Stimulated activated CD8-positive, alpha-beta memory T cell treated with anti-CD3 and anti-CD28 coated beads, Interleukin-15, amount 100 ng/mL, for 48 hours (primary cell): Measurements from ENCODE around the gene SPACA7.

Experiments
- DNase-seq, 2 donors: peaks; one replicate each; pipeline ENCODE4 v3.0.0-alpha.2; 2020; ENCODE audit warnings: low read depth in 2 of 2

SPACA7 gene

DNA sequence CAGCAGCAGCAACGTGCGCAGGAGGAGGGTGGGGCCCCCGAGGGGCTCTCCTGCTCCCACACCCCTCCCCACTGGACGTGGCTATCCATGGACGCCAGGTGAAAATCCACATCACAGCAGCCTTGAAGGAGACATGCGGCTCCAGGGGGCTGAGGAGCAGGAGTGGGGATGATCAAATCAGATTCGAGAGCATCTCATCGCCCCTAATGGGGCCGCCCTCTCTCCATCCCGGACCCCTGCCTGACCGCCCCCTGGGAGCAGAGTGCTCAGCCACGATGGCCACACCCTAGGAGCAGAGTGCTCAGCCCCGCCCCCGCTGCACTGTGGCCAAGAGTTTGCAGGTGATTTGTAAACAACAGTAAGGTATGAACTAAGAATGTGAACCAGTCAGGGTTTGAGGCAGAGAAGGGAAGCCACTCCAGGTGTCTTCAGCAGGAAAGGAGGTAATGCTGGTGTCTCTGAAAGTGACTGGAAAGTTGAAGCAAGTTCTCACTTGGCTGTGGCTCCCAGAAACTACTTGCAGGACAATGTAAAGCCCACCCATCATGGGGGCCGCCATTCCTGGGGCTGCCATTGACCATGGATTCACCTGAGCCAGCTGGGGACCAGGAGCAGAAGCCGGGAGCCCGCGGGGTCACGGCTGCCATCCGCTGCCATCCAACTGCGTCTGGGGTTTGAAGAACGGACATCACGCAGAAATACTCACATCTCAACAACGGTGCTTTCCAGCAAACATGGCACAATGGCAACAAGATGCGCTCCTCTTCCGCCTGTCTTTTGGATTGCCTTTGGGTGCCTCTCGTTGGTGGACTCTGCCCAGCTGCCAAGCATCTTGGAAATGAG is 71.8 kb downstream of the SPACA7 start:
- no peak for DNase-seq

DNA sequence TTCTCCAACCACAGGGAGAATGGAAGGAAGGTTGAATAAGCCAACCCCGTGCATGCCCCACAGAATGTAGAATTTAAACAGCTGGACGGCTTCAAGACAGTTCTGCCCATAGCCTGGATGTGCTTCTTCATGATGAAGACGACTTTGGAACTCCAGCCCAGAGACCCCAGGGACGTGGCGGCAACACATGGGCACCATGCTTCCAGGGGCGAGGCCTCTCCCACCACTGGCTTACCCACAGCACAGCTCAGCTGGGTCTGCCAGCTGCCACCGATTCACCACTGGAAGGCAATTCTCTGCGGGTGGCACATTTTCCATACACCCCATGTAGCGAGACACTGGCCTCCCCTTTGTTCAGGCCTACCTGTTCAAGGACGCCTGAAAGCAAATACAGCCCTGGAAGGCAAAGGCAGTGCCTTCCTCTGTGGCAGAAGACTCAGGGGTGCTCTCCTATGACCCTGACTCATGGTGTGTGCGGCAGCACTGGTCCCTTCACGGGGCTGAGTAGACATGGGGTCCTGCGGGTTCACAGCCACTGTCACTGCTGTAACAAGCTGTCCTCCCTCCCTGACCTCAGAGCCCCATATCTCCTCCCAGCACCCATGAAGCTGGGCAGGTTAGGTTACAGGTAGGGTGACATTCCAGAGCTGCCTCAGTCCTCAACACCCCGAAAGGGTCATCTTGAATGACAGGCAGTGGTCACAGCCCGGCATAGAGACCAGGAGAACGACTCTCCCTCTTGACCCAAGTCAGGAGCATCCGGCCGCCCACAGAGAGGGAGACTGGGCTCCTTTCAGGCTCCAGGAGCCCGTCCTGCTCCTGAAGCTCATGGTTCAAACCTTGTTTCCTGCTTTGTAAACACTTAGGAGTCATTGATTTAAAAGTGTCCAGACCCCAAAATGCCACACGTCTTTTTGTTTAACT is 72.7 kb downstream of the SPACA7 start:
- no peak for DNase-seq

DNA sequence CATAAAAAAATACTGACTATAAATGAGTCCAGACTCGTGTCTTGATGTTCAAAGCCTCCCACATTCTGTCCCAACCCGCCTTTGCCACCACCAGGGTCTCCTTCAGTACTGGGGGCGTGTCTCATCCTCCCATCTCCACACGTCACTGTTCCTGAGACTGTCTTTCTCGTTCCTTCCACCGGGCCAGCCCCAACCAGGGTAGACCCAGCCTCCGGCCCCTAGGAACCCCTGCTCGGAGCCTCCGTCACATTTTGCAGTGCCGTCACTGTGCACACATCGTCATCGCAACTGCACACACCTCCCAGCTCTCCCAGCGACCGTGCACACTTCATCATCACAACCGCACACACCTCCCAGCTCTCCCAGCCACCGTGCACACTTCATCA is 73.4 kb downstream of the SPACA7 start:
- no peak for DNase-seq

DNA sequence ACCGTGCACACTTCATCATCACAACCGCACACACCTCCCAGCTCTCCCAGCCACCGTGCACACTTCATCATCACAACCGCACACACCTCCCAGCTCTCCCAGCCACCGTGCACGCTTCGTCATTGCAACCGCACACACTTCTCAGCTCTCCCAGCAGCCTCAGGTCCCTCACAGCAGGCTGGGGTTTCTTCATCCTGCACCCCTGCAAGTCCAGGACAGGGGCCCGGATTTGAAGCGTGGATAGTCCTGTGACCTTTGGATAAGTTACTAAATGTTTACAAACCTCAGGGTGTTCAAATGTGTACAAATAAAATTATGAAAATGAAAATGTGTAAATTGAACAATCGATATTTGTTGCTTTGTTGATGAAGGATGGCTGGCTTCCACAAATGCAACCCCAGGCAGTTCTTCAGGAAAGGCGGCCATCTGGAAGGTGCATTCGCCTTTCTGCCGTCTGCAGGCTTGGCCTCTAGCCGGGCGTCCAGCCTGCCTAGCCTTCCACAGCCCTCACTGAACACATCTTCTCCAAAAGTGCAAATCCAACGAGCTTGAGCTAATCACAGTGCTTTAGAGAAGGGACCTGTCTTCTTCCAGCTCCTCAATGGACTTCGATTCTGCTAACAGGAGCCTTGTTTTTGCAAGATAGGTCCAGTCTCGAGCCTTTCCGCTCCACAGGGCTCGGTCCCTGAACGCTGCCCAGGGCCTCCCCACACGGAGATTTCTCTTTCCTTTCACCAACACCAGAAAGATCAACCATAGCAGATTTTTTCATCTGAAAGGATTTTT is 74.2 kb downstream of the SPACA7 start:
- no peak for DNase-seq

DNA sequence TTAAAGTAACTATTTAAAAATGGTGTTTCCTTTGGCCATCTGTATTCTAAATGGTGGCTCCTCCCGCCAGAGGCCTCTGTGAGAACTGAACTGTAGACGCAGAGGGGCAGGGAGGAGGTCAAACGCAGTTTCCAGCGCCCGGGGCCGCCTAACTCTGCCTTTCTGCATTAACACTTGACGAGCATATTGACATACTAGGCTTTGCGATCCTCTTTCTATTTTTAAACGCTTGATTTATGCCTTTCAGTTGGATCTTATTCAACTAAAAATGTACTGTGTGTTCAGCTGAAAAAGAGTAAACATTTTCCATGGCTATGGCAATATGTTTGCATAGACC is 74.7 kb downstream of the SPACA7 start:
- no peak for DNase-seq

DNA sequence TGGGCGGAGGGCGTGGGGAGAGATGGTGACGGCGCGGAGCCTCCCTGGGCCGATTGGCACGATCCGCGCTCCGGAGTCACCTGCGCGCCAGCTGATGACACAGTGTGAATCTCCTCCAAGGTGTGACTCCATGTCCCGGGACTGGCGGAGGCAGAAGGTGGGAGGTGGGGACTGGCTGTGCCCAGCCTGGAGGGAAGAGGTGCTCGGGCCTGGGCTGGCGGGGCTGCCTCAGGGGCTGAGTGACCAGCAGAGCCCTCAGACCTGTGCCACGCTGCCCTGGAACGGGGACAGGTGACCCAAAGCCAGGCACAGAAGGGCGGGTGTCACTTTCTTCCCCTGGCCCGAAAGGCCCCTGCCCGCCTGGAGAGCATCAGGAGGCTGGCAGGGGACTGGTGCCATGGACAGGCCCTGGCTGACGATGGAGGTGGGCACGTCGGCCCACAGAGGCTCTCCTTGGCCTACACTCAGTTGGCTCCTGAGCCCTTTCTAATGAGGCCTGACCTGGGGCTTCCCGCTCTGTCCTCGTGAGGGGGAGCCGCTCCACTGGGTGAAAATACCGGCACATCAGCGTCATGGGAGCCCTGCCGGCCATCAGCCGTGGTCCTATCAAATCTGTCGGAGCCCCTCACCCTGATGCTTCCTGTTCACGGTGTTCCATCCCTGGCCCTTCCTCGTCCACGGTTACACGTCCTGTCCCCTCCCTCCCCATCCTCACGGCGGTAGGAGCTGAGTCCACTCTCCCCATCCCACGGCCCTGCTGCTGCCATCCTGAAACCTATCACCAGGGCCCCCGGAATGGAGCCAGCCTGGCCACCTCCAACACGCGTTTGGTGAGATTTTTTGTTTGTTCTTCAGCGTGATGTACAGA is 75.6 kb downstream of the SPACA7 start:
- DNase-seq, result no peak

DNA sequence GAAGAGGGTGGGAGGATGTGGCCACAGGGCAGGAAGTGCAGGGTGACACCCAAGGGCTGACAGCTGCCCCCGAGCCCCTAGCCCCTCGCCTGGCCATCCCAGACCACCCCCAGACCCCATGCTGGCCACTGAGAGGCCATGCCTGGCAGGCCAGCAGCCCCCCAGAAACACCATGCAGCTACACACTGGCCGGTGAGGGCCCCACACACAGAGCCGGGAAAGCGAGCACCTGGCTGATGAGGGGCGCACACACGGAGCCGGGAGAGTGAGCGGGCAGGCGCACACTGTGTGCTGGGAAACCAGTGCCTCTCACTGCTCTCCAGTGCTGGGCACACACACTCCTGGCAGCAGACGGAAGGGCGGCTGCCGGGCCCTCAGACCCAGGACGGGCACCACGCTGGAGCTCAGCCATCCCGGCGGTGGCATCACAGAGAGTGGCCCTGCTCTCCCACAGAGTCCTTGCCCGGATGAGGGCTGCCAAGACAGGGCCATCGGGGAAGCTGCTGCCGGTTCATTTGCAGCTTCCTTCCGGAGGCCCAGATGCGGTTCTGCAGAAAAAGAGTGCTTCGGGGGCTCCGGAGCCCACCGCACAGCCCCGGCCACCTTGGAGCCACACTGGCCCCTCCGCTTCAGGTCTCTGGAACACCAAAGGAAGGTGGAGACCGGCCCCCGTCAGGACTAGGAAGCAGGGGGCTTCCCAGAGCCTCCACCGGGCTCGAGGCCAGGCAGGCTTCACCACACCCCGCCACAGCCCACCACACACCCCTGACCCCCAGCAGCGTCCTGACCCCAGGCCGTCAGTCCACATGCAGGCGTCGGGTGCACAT is 76.4 kb downstream of the SPACA7 start:
- no peak for DNase-seq

DNA sequence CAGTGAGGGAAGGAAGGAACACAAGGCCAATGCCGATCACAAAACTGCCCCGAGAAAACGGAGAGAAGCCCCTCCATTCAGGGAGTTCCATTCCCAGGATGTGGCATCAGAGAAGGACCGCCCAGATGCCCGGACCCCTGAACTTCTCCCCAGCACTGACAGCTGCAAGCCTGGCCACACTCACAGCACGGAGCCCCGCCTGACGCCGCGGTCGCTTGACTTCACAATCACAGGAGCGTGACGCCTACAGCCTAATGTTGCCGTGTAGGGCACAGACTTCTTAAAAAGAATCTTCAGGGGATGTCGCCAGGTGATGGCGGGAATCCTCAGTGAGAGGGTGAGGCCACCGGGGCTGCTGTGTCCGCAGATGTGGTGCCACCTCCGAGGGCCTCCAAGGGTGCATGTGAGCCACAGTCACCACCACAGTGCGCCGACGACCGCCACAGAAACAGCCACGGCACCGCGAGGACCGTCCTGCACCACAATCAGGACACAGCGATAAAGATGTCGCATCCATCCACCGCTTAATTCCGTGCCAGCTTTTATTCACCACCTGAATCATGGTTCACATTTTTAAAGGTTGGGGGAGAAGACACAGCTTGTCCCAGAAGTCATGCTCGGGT is 77.2 kb downstream of the SPACA7 start:
- DNase-seq, result no peak

DNA sequence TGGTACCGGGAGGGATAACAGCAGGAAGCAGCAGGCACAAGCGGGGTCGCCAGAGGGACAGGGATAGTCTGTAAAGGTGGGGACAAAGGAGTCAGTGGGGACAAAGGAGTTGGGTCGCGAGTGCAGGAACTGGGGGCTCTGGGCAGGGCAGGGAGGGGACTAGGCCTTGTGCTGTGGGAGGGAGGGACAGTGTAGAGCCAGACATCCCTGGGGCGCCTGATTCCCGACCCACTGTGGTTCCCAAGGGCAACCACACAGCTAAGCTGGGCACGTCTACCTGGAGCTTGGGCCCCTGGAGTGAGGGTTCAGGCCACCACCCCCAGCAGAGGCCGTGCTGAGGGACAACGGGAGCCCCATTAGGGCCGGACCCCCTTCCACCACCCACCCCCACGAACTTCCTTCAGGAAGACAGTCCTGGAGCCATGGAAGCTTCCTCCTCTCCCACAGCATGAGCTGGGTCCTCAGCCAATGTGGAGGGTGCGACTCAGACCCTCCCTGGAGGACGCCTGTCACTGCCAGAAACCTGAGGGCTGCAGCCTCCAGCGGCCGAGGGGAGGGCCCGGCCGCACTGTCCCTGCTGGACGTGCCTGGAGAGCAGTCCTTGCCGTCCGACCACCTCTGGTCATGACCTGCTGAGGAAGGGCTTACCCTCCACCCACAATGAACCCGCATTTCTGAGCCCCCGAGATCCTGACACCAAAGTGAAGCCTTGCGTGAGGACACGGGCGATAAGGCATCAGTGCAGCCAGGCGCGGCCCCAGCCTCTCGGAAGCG is 77.9 kb downstream of the SPACA7 start:
- no peak for DNase-seq

DNA sequence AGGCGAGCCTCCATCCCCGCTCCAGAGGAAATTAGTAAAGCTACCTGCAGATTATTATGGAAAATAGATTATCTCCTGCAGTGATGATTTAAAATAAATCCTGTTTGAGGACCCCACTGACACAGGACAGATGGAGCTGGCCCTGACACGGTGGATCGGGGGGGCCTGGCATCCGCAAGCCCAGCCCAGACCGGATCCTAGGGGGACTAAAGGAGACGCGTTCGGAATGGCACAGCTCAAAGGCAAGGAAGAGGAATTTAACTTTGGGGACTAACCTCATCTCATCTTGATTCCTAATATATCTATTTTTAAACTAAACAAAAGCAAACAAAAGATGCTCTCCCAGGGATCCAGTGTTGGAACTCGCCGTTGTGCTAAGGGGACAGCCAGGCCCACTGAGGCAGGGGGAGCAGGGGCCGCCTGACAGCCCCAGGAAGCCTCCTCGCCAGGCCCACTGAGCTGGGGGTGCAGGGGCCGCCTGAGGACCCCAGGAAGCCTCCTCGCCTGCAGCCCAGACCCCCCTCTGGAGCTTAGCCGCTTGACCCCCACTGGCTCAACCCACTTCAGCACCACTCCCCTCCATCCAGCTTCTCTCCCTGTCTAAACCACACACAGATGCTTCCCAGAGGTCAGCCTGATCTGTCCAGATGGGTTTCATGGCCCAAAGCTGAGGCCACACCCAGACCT is 78.6 kb downstream of the SPACA7 start:
- no peak for DNase-seq

DNA sequence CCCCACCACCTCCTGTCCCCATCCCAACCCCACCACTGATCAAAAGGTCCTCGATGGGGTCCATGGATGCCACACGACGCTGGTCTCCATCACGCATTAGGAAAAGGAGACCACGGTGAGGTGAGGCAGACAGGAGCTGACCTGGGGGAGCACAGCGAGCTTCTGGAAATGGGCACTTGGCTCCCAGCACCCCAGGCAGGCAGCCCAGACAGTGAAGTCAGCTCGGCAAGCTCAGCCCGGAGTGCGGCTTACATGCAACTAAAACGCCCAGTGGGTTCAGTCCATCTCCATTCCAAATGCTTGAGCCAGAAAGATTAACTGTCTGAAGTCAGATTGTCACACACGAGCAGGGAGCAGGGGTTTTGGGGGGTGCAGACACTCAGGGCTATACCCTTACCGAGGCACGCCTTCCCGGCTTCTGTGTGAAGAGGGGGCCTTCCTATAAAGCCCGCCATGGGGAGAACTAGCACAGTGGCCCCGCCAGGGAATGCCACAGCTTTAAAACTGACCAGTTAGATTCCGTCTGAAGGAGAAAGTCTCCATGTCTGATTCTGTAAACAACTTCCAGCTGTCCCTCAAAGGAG is 79.4 kb downstream of the SPACA7 start:
- no peak for DNase-seq

DNA sequence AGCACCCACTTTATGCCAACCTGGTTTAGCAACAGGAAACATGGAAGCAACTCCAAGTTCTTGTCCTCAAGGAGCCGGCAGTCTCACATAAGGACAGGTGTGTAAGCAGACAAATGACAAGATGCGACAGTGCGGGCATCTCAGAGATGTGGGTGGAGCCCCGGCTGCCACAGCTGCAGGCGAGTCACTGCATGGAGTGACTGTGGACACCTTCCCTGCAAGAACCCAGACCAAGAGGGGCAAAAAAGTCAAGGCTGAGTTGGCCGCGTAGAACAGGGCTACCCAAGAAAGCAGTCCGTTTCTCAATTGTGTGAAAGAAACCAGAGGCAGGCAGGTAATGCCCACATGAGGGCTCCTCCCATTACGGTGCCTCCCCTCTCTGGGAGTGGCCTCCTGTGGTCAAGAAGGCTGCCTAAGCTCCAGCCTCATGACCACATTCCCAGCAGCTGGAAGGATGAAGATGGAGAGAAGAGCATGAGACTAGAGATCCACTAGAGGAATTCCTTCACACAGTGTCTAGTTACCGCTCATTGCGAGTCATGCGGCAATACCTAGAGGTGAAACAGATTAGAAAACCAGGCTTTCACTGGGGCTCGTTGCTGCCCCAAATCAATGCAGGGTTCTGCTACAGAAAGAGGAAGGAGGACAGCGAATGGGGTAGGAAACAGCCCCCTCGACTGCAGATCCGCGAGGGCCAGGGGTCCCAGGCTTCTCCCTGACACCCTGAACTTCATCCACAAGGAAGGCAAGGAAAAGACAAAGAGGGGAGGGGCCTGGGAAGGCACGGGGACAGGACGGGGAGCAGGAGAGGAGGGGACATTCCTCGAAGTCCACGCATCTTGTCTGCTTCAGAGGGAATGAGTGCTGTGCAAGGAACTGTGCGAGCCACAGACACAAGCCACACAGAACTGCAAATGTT is 80.2 kb downstream of the SPACA7 start:
- DNase-seq, result no peak

DNA sequence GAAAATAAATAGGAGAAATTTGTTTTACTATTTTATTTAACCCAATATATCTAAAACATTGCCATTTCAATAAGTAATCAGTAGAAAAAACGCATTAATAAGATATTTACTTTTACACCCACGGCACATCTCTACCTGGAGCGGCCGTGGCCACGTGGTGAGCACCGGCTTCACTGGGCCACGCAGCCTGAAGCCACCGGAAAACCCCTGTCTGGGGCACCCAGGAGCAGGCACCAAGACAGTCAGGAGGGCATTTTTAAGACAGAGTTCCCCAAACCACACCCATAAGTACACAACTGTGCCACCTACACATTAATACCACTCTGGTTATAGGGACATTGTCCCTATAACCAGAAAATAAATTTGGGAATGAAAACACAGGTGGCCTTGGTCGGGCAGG is 80.9 kb downstream of the SPACA7 start:
- DNase-seq, result no peak

DNA sequence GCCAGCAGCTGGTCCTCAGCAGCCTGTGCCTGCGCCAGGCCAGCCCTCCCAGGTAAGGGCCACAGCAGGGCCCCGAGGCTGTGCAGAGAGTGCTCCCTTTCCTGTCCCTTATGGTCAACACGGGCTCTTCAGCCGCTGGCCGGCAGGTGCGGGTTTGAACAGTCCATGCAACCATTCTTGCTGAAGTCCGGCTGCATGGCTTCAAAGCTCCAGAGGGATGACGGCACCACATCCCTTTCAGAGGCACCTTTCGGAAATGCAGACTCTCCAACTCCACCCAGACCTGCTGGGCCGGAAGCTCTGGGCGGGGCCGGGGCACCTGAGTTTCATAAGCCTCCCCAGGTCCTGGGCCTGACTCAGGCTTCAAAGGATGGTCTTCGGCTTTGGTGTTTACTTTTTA is 81.3 kb downstream of the SPACA7 start:
- no peak for DNase-seq

DNA sequence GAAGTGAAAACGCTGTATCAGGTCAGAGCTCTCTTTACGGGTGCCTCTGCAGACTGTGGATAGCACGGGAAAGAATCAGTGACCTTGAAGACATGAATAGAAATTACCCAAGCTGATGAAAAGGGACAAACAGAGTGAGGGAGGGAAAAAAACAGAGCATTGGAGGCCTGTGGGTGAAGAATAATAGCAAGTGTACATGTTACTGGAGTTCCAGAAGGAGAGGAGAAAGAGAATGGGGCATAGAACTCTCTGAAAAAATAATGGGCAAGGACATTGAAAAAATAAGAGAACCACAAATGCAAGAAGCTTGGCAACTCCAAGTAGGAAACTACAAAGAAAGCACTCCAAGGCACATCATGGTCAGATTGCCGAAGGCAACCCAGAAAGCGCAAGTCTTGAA is 86.3 kb downstream of the SPACA7 start:
- no peak for DNase-seq

DNA sequence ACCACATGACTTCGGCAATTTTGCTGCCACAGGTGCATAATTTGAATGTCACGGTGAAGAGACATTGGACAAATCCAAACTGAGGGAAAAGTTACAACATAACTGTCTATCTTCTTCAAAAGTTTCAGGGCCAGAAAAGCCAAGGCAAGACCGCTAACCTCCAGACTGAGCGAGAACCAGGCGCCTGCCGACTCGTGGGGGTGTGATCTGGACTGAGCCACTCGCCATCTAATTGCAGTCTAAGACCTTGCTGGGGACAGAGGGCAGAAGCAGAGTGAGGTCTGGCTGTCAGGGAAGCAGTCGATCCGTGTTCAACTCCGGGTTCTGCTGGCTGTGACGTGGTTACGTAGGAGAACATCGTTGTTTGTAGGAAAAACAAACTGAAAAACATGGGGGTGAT is 88.6 kb downstream of the SPACA7 start:
- DNase-seq, result no peak
